GM11168 (cell line): ENCODE measurements around the gene TFPI2.

Experiments
- in situ Hi-C: fragments of 300-500 bp; cut with MboI; formaldehyde crosslinking; loops from one replicate; pipeline ENCODE4 v1.12.0; 2022; ENCODE audit warnings: low sequenced_read_pairs; ENCODE audit not compliant: unreplicated experiment

TFPI2 gene, protein sequence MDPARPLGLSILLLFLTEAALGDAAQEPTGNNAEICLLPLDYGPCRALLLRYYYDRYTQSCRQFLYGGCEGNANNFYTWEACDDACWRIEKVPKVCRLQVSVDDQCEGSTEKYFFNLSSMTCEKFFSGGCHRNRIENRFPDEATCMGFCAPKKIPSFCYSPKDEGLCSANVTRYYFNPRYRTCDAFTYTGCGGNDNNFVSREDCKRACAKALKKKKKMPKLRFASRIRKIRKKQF

DNA sequence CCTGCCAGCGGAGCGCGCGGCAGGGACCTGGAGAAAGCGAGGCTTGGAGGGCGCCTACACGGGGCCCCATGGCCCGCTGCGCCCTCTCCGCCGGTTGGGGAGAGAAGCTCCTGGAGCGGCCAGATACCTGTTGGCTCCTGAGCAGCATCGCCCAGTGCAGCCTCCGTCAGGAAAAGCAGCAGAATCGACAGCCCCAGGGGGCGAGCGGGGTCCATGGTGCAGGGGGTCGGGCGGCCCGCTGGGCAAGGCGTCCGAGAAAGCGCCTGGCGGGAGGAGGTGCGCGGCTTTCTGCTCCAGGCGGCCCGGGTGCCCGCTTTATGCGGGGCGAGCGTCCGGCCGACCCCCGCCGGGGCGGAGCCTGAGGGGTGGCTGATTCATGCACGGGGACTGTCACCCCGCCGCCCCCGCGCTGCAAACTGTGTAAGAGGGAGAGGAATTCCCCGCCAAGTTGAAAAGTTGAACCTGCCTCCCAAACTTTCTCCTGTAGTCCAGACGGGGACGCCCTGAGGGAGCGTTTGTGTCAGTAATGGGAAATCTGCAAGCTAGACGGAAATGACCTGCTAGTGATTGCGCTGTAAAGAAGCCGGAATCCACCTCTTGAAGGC lies at the start of gene TFPI2:
TSS of gene TFPI2 (minus strand) at position 290 of the 605 bp plus-strand sequence. CDS start at position 215, 75 bp downstream.
- in situ Hi-C loops = loop anchor here (5.0 to 25.0 kb wide), 2 partner anchors 202 to 372 kb away; no protein-coding TSS in a partner anchor

DNA sequence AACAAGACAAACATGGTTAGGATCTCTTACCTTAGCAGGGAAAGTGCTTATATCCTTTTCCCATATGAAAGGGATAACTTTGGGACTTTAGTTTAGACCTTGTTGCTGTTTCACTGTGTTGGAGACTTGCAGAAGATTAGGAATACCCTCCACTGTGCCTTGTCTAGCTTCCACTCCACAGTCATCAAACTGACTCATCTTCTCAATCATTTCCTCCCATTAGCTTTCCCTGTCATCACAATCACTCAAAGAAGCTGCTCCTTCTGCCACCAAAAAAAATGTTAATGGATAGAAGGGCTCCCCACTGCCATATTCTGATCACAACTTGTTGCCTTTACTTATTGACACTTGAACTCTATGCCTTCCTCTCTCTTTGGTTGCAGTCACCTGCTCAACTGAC lies 47.7 kb upstream of the TFPI2 start:
- in situ Hi-C loops = no loop called here

DNA sequence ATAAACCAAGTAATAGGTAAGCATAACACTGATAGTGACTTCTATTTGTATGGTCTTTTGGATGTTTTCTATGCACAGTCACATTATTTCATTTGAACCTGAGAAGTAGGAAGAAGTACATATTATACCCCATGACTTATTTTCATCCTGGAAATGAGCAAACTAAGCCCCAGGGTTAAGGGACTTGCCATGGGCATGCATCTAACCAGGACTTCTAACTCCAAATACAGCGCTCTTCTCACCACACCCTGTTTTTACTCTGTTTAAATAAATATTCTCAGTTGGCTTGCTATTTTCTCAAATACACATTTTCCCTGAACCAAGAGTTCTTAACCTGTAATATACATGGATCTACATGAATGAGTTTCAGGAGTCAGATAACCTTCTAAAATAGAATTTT lies 47.3 kb upstream of the TFPI2 start:
- in situ Hi-C loops = no loop called here

DNA sequence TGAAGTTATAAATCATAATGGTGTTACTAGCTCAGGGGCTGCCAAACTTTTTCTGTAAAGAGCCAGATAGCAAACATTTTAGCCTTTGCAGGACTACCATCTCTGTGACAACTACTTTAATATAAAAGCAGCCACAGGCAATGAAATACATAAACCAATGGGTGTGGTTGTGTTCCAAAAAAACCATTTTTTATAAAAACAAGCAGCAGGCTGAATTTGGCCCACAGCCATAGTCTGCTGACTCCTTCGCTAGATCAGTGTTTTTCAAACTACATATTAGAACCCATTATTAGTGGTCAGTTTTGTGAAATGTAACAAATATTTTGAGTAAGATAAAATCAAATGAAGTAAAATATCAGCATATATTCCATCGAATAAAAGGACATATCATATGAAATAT lies 44.5 kb upstream of the TFPI2 start:
- in situ Hi-C loops = no loop called here

DNA sequence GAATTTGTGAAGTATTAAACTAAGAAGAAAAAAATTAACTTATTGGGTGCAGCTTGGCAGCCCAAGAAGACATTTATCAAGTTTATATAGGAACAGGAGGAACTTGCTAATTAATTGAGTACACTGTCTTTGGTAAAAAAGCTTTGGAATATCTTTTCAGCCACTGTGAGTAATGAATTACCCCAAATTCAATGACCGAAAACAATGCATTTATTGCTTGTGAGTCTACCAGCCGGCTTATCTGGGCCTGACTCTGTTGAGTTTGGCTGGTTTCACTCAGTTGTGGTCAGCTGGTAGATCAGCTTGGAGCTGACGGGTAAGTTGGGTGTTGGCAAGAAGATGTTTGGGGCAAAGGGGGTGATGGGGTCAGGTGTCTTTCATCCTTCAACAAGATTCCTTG lies 42.6 kb upstream of the TFPI2 start:
- in situ Hi-C loops = no loop called here

DNA sequence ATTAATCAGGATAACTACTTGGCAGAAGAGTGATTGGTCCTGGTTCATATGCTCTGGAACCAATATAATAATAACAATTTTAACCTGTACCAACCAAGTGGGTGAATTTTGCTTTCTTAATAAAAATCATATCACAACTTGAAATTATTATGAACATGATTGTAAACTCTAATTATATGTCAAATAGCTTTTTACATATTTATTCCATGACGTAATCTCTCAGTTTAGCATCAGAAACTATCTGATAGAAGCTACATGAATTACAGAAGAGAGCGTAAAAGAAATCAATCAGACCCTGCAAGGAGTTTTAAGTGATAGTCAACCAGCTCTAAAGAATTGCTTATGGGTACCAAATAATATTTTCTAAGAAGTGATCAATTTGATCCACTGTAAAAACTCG lies 41.1 kb upstream of the TFPI2 start:
- in situ Hi-C loops = no loop called here

DNA sequence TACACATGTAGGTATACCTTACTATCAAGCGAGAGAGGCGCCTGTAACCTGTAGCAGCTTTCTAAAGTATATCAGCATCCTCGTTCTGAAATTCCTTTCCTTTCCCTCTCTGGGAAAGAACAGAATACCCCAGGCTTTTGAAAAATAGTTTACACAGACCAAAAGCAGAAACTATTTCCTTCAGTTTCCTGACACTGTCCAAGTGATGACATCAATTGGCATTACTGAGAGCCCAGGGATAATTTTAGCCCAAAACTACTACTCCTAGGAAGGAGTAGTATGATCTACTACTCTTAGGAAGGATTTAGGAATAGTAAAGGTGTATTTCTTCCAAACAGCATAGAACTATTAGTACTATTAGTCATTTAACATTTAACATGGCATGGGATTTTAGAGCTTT lies 37.0 kb upstream of the TFPI2 start:
- in situ Hi-C loops = no loop called here

DNA sequence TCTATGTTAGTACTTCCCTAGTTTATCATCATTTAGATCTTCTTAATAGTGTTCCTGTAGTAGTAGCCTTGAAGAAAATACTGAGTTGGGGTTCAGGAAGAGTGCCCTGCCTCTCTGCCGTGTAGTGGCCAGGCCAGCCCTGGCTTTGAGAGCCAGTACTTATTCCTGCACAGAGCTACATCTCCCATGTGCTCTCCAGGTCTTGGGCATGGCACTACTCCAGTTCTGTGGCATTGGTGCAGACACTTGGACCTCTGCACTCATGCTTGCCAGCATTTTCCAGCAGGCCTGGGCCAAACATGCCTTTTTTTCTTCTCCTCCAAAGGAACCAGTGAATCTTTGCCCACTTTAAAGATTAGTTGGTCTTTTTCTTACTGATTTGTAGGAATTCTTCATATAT lies 36.2 kb upstream of the TFPI2 start:
- in situ Hi-C loops = no loop called here

DNA sequence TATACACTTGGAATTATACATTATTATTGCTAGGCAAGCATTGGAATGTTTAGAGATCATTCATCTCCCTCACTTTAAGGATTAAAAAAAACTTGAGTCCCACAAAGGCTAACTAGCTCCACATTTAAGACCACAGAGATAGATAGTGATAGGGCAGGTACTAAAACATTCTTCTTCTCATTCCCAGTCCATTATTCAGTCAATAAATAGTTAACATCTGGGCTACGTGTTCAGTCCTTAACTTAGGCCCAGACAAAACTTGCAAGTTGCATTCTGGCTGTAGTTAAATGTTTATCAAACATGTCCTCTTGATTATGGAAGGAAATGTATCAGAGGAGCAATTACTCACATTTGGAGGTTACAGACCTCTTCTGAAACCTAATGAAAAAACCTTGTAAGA lies 33.4 kb upstream of the TFPI2 start:
- in situ Hi-C loops = loop anchor here (25.0 kb wide), 1 partner anchor 463 kb away; the partner anchor contains the start of gene COL1A2

DNA sequence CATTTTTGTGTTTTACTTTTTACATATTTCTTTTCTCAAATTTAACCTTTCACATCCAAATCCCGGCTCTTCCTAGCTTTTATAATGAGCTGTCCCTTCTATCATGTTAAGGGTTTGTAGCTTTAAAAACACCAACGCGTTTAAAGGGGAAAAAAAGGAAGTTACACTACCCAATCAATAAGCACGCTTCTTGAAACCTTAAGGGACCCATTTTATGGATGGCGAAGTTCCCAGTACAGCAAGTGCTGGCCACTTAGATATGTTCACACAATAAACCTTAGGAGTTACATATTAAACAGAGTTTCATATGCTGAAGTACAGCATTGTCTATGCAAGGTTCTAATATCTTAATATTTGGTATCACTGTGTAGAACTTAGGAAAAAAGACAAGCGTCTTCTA lies 32.7 kb upstream of the TFPI2 start:
- in situ Hi-C loops = loop anchor here (25.0 kb wide), 1 partner anchor 464 kb away; the partner anchor contains the start of gene COL1A2

DNA sequence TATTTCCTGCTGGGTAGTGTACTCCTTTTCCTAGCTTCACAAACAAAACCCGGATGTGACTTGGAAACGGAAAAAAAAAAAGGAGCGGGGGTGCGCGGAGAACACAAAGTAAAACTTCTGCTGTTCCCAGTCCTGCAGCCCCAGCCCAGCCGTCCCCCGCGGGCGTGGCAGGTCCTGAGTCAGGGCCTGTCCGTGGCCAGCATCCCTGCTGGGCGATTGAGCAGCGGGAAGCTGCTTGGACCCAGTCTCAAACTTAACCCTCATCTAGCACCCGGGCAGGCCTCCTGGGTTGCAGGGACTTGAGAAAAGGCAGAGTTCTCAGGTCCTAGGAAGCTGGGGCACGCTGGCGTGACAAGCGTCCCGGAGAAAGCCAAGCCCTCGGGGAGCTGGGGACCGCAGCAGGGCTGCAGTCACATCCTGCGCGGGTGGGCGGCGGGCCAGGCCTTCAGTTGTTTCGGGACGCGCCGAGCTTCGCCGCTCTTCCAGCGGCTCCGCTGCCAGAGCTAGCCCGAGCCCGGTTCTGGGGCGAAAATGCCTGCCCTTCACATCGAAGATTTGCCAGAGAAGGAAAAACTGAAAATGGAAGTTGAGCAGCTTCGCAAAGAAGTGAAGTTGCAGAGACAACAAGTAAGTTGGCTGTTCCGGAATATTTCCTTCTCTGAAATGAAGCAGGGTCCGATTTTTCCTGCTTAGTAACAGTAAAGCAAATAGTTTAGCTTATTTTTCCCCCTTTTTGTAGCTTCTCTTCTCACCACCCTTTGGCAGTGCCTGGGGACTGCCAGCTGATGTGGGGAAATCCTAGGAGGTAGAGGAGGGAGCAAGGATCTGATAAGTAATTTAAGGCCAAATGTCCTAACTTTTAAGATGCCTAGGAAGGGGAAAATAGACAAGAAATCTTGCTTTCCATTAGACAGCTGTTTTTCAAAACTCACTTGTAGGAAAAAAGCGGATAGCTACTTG lies 31.3 kb upstream of the TFPI2 start, which contains the start of gene GNG11:
TSS of gene GNG11 (plus strand) at position 129 of the 960 bp plus-strand sequence. CDS start at position 532, 403 bp downstream.
- in situ Hi-C loops = loop anchor here (25.0 kb wide), 1 partner anchor 465 kb away; the partner anchor contains the start of gene COL1A2

DNA sequence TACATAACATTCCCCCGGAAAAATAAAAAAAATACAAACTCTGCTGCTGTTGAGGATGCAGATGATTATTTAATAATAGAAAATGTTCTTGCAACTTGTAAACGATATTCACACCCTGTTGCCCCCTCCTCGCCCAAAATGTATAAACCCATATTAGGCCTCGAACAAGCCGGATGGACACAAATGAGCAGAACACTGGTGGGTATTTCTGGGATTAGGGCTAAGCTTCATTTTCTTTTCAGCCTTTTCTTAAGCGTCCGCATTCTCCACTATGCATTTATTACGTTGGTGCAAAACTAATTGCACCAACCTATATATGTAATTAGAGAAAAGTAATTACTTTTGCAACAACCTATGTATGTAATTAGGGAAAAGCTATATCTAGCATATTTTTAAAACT lies 30.6 kb upstream of the TFPI2 start:
- in situ Hi-C loops = loop anchor here (25.0 kb wide), 1 partner anchor 466 kb away; the partner anchor contains the start of gene COL1A2

DNA sequence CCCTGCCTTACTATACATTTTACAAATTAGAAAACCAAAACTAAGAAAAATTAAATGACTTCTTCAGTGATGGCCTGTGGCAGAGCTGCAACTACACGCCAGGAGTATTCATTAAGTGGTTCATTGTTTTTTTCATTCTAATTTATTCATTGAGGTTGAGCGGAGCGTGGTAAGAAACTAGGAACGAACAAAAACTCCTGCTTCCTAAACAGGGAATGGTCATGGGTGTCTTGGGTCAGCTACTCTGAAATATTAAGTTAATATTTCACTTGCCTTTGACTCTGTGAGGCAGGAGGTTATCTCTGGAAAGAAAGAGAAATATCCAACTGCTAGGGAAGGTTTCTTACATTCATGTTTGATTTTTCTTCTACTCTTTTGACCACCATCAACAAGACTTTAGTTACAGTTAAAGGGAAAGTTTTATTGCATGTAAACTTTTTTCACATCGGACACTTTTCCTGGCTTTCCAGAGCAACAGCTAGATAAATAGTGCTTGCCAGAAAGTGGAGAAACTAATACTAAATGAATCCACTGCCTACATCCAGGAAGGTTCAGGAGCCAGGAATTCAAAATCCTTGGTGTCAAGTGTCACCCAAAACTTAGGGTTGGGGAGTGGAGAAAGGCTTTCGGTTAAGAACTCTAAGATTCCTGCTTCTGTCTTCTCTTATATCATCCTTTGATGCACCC lies 30.1 kb upstream of the TFPI2 start:
- in situ Hi-C loops = loop anchor here (25.0 kb wide), 1 partner anchor 467 kb away; the partner anchor contains the start of gene COL1A2

DNA sequence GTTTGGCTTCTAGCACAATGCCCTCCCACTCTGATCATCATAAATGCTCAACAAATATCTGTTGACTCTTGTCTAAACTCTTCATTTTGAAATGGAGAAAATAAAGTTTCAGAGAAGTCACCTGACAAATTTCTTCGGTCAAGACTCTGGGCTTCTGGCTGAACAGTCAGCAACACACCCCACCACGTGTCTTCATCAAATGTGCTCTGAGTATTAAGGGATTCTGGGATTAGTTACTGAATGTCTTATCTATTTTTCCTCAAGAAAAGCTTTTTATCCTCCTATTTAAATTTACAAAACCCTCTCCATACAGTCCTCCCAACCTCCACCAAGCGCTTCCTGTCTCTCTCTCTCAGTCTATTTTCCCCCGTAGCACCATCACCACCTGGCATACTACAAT lies 25.8 kb upstream of the TFPI2 start:
- in situ Hi-C loops = loop anchor here (25.0 kb wide), 1 partner anchor 471 kb away; the partner anchor contains the start of gene COL1A2

DNA sequence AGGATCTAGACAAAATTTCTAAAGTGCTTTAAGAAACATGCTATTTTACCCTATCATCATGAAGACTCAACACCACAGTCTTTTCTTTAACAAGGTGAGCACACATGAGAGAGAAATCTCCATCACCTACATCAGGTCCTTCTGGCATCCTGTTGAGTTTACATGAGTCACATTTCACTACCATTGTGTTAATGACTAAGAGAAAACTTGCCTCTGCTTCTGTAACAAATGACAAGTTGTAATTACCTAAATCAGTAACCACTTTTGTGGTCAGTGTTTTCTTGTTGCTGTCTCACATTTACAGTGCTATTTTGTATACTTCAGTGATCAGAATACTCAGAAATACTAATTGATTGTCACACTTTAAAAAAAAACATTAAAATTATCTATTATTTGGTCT lies 25.3 kb upstream of the TFPI2 start:
- in situ Hi-C loops = loop anchor here (25.0 kb wide), 1 partner anchor 471 kb away; the partner anchor contains the start of gene COL1A2

DNA sequence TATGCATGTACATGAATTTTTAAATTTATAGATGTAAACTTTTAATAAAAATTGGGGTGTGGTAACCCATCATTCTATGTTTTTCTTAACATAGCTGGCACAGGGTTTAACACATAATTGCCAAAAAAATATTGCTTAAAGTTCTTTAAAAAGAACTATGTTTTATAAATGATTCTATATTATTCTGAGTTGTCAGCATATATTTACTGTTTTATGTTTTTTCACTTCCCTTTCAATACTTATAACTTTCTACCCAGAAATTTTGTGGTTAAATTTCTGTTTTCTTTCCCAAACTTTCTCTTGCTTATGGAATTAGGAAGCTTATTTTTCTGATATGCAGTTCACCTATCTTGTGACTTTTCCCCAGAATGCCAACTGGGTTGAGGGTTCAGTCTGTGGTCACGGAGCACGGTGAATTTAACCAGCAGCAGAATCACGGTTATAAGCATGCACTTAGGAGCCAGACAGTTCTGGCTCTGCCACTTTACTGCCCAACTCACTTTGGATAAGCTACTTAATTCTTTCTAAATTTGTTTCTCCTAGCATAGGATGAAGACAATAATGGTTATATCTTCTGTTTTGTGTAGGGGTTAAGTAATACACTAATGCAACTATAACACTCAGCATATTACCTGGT lies 24.8 kb upstream of the TFPI2 start:
- in situ Hi-C loops = loop anchor here (25.0 kb wide), 1 partner anchor 472 kb away; the partner anchor contains the start of gene COL1A2

DNA sequence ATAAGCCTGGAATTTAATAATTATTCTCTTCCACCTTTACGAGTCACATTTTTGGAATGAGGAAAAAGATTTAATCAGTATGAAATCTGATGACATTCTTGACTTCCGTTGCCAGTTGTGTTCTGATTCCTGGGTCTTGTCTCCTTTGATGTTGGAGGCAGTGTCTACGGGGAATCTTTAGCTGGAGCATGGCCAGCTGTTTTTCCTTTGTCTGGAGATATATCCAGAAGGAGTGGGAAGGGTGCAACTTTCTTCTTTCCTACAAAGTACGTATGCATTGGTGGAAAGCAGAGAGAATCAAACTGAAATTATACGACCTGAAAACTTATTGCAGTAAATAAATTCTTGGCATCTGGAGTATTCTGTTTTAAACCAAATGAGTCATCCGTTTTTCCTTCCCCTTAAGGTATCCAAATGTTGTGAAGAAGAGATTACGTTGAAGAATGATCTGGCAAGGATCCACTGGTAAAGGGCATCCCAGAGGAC lies 24.1 kb upstream of the TFPI2 start:
- in situ Hi-C loops = loop anchor here (25.0 kb wide), 1 partner anchor 473 kb away; the partner anchor contains the start of gene COL1A2

DNA sequence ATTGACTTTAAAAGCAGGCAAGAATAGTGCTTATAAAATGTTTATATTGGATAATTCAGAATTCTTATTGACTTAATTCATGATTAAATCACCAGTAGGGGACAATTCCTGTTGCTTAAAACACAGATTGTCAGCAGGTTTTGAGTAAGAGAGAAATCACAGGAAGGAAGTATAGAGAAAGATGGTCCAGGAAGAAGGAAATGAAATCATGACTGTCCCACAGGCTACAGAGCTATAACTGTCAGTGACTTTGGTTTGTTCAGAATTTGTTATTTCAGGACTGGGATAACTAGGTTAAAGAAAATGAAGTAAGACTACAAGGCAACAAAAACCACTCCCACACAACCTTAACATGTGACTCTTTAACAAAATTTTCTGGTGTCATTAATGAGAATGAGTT lies 22.6 kb upstream of the TFPI2 start:
- in situ Hi-C loops = loop anchor here (25.0 kb wide), 1 partner anchor 474 kb away; the partner anchor contains the start of gene COL1A2

DNA sequence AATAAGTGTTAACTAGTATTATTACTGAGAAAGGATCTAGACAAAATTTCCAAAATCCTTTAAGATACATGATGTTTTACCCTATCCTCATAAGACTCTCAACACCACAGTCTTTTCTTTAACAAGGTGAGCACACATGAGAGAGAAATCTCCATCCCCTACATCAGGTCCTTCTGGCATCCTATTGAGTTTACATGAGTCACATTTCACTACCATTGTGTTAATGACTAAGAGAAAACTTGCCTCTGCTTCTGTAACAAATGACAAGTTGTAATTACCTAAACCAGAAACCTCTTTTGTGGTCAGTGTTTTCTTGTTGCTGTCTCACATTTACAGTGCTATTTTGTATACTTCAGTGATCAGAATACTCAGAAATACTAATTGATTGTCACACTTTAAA lies 21.1 kb upstream of the TFPI2 start:
- in situ Hi-C loops = loop anchor here (25.0 kb wide), 1 partner anchor 476 kb away; the partner anchor contains the start of gene COL1A2
